Tibial nerve (tissue), 4 donors: ENCODE results near the gene PAPPA.

Experiments
- CTCF ChIP-seq, 5 experiments: fragments of 200-600 bp in 3 of 5; fragments of 450-650 bp in 2 of 5; sonication (generic) in 3 of 5; IDR thresholded peaks; one replicate each; pipeline ENCODE4 v1.5.1; 2016 to 2019; ENCODE audit warnings: antibody characterized with exemption in 5 of 5, mild to moderate bottlenecking in 3 of 5, moderate library complexity in 2 of 5
- EP300 ChIP-seq, 2 donors: sonication (generic); formaldehyde crosslinking; IDR thresholded peaks; one replicate each; pipeline ENCODE4 v1.6.1; 2017; ENCODE audit warnings: antibody characterized with exemption in 2 of 2, mild to moderate bottlenecking in 1 of 2

- TF ChIP-seq EP300 (IDR thresholded peaks at IDR 0.05) (no peak), CTCF (IDR thresholded peaks at IDR 0.05) (no peak)
These were observed 250.6 kb downstream of the PAPPA start for GRCh38 chr9:116404228-116404627.
